Stimulated activated CD8-positive, alpha-beta memory T cell treated with anti-CD3 and anti-CD28 coated beads, Interleukin-4, amount 100 ng/mL, for 24 hours (primary cell): ENCODE results near the gene SCN1A.

Experiments
- DNase-seq: peaks from one replicate; pipeline ENCODE4 v3.0.0-alpha.2; 2020; ENCODE audit warnings: low read depth

SCN1A gene

DNA sequence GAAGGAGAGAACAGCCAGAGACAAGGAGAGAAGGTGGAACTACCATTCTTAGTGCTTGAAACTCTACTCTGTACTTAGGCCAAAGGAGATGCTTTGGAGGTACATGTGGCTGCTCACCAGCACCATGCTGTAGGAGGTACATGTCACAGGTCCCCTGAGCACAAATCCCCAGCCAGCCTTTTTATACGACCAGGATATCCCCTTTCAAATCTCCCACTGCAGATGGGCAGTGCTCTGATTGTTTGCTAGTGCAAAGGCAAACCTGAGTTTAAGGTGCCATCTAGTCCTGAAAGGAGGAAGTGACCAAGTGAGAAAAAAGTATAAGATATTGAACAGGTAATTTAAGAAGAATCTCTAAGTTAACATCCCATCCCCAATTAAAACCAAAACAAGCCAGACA, 157.2 kb downstream of the SCN1A start:
- DNase-seq, result no peak

DNA sequence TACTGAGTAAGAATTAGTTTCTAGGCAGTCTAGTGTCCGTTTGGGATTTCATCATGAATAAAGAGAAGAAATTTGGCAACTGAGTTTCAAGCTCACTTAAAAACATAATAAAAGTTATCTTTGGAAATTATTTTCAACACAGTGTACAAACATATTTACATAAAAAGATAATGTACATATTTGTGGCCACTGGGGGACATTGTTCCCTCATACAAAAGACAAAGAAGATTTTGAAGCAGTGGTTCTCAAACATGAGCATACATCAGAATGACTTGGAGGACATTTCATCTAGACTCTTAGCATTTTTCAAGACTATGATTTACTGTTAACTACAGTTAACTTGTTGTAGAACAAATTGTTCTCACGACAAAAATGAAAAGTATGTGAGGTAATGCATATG, 158.6 kb downstream of the SCN1A start:
- DNase-seq, result no peak

DNA sequence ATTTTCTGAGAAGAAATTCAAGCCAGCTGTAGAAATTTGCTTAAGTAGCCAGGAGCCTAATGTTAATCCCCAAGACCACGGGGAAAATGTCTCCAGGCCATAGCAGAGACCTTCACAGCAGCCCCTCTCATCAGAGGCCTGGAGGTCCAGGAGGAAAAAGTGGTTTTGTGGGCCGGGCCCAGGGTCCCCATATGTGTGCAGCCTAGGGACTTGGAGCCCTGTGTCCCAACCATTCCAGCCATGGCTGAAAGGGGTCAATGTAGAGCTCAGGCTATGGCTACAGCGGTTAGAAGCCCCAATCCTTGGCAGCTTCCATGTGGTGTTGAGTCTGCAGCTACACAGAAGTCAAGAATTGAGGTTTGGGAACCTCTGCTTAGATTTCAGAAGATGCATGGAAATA, 160.1 kb downstream of the SCN1A start:
- no peak for DNase-seq

DNA sequence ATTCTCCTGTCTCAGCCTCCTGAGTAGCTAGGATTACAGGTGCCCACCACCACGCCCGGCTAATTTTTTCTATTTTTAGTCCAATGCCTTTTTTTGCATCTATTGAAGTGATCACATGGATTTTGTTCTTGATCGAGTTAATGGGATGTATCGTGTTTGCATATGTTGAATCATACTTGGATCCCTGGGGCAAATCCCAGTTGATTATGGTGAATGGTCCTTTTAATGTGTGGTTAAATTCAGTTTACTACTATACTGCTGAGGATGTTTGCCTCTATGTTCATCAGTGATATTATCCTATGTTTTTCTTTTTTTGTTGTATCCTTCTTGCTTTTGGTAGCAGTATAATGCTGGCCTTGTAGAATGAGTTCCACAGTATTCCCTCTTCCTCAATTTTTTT, 166.0 kb downstream of the SCN1A start:
- no peak for DNase-seq

DNA sequence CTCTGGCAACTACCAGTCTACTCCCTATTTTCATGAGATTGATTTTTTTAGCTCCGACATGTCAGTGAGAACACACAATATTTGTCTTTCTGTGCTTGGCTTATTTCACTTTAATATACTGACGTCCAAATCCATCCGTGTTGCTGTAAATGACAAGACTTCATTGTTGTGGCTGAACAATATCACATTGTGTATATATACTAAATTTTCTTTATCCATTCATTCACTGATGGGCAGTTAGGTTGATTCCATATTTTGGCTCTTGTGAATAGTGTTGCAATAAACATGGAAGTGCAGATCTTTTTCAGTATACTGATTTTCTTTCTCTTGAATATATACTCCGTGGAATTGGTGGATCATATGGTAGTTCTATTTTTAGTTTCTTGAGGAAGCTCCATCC, 168.4 kb downstream of the SCN1A start:
- no peak for DNase-seq

DNA sequence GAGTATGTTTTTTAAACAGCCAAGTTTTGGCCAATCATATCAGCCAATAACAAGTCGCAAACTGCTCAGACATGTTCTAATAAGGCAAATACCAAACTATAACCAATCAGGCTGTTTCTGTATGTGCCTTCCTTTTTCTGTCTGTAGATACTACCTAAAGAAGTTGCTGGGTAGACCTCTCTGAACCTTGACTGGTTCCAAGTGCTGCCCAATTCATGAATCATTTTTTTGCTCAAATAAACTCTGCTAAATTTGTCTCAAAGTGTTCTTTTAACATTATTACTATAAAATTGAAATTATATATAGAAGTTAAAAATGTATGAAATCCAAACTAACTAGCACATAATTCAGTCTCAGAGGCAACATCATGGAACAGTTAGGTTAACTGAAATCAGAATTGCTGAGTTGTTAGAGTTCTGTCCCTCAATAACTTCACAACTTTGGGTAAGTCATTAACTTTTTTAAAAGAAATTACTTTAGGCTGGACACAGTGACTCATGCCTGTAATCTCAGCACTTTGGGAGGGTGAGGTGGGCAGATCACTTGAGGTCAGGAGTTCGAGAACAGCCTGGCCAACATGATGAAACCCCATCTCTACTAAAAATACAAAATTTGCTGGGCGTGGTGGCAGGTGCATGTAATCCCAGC, 169.4 kb downstream of the SCN1A start:
- no peak for DNase-seq

DNA sequence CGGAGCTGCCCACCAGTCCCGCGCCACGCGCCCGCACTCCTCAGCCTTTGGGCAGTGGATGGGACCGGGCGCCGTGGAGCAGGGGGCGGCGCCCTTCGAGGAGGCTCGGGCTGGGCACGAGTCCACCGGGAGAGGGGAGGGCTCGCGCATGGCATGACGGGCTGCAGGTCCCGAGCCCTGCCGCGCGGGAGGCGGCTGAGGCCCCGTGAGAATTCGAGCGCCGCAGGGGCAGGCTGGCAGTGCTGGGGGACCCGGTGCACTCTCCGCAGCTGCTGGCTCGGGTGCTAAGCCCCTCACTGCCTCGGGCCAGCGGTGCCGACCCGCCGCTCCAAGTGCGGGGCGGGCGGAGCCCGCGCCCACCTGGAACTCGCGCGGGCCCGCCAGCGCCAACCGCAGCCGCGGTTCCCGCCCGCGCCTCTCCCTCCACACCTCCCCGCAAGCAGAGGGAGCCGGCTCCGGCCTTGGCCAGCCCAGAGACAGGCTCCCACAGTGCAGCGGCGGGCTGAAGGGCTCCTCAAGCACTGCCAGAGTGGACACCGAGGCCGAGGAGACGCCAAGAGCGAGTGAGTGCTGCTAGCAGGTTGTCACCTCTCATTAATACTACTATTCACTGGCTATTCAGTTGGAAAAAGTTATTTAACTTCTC, 170.7 kb downstream of the SCN1A start:
- no peak for DNase-seq

DNA sequence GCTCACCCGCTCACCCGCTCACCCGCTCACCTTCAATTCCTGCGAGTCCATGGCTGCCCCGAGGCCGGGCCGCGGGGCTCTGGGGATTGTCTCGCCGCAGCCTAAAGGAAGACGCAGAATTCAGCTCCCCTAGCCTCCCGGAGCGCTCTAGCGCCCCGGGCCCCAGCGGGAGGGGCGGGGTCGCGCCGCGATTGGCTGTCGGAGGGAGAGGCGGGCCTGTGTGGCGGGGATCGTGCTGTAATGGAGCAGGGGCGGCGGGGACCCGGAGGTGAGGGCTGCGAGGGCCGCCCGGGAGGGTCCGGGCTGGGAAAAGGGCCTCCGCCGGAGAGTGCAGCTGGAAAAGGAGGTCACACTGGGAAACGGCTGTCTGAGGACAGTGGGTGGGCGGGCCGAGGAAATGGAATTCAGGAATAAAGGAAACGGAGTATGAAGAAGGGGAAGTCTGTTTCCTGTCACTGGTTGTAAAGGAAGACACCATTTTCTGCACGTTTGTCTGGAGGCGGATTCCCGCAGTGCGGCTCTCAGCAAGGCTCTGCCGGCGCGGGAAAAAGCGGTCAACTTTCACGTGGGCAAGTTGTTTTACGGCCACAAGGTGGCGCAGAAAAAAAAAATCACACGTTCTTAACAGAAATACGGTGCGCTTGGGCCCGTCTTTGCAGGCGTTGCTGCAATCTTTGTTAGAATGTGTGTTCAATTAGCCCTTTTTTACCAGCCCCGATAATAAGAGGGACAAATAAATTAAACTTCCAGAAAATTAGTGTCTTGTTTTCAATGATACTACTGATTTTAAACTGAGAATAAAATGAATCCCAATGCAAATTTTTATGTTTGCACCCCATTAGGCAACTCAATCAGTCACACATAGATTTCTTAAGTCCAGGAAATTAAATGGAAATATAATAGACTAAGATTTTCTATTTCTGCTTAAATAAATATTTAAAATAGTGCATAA, 173.9 kb downstream of the SCN1A start, which contains the start of gene TTC21B:
Gene TTC21B (minus strand): TSS at position 122 of the 952 bp plus-strand sequence. CDS start 71 bp downstream, at position 51.
- peak; percentile 92 for DNase-seq

DNA sequence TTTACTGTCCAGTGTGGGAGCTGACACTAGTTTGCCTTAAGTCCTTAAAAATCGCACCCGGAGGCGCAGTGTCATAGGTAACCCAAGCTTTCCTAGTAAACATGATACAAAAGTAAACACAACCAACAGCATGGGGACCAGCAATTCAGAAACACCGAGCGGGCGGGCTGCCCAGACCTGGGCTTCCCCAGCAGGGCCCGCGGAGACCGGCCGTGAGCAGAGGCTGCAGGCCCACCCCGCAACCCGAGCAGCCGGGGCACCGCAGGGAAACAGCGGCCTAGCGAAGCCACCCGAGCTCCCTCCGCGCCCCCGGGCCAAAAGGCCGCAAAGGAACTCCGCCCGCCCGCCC, 174.5 kb downstream of the SCN1A start:
- no peak for DNase-seq

DNA sequence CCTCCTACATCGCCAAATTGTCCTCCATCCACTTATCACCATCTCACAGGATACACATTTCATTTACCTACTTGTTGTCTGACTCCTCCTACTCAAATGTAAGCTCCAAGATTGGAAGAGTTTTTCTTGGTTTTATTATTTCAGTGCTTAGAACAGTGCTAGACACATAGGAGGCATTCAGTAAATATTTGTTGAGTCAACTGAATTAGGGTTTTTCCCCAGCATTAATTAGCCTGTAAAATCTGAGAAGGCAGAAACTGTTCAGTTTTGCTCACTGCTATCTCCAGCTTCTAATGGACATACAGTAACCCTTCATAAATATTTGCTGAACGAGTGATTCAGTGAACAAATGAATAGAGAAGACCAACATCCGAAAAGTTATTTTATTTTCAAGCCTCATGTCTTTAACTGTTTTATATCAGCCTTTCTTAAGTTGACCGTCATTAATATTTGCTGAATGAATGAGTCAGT, 175.0 kb downstream of the SCN1A start:
- DNase-seq, result no peak

DNA sequence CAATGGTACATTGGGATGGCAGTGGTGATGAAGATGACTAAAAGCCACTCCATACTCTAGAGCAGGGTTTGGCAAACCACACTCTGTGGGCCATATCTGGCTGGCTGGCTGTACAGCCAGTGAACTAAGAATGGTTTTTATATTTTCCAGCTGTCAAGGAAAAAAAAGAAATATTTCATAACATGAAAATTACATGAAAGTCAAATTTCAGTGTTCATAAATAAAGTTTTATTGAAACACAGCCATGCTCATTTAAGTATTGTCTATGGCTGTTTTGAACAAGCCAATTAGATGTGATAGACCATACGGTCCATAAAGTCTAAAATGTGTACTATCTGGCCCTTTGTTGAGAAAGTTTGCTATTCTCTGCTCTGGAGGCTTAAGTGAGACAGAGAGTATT, 175.7 kb downstream of the SCN1A start:
- DNase-seq, result no peak

DNA sequence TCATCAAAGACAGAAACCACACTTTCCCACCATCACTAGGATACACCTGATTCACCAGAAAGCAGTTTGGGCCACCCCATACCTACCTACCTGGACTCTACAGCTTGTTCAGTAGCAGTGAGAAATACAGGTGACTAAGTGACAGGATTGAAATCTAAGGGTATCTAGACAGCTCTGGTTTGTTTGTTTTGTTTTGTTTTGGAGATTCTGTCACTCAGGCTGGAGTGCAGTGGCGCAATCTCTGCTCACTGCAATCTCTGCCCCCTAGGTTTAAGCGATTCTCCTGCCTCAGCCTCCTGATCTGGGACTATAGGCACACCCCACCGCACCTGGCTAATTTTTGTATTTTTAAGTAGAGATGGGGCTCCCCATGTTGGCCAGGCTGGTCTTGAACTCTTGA, 177.4 kb downstream of the SCN1A start:
- no peak for DNase-seq

DNA sequence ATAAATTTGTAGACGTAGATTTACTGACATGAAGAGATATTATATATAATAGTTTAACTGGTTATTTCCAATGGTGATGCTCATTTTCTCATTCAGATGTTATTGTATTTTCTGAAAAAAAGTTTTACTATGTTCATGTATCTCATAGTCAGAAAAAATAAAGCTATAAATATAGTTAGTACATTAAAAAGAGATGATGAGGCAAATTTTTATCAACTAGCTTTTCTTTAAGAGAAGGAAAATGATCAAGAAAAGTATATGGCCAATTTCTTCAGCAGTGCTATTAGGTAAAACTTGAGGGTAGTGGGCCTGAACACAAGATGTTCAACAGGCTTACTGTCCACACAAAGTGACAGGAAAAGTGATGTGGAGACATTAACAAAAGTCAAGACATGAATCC, 186.0 kb downstream of the SCN1A start:
- no peak for DNase-seq

DNA sequence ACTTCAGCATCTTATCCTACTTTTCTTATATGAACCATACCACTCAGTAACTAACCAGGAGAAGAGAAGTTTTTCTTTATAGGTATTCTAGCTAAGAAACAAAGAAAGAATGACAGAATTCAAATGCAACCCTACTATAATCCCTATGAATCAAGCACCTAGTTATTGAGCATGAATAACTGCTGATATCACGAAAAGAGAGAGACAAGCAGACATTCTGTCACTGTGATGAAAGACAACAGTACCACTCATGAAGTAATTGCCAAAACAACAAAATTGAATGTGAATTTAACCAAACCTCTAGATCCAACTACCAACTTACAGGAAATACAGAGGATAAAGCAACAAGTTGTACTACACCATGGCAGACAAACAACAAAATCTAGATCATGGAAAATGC, 189.6 kb downstream of the SCN1A start:
- no peak for DNase-seq
